Epithelial cell of proximal tubule (primary cell): ENCODE measurements around the gene TOP2A. TPM values are rescaled to one million over a fixed set of nuclear protein-coding genes. Genes with fewer than 3 reads are reported as not detected.

ENCODE experiments used
- DNase-seq: peaks from one replicate; pipeline ENCODE4 v3.0.0-alpha.2; 2011; ENCODE audit warnings: low read depth
- H3K4me3 ChIP-seq: 2 replicates; pipeline ENCODE4 v1.5.1; 2011; ENCODE audit warnings: low read depth, mild to moderate bottlenecking, low read length
- CTCF ChIP-seq: conservative IDR thresholded peaks from 2 replicates; pipeline ENCODE4 v1.5.1; 2012; ENCODE audit warnings: low read depth, mild to moderate bottlenecking, low read length
- total RNA-seq: library from RNA; depleted of rRNA; stranded (reverse); fragments of >200 nt; gene quantifications from 2 replicates; pipeline ENCODE4 v1.2.3, GENCODE V29; 2015

Gene TOP2A
- total RNA-seq, 1 donor from 2014 or later = 206 TPM

DNA sequence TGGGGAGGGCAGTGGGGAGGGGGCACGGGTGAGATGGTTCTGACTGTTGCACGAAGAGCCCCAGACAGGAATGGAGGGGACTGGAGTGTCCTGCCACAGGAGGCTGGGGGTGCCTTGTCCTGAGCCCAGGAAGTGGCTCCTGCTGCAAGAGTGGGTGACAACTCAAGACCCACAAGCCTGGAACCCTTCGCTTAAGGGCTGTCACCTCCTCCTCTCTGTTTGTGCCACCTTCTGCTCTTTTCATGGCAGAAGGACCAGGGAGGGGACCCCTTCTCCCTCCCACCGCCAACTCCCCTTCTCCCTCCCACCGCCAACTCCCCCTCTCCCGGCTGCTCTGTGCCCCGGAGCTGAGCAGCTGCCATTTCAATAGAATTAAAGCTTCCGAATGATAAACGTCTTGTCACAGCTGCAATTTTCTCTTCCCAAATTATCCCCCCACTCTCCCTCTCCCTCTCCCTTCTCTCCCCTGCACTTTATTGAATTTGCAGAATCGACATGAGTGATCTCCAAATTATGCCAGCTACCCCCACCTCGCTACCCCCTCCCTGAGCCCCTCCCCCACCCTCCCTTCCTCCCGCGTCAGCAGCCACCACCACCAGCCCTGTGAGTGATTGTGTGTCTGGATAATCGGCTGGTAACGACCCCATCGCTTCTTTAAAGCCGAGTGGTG is 66.9 kb downstream of the TOP2A start:
- no peak for TF ChIP-seq CTCF
- no peak overlapping the region for H3K4me3 ChIP-seq
- no peak for DNase-seq

DNA sequence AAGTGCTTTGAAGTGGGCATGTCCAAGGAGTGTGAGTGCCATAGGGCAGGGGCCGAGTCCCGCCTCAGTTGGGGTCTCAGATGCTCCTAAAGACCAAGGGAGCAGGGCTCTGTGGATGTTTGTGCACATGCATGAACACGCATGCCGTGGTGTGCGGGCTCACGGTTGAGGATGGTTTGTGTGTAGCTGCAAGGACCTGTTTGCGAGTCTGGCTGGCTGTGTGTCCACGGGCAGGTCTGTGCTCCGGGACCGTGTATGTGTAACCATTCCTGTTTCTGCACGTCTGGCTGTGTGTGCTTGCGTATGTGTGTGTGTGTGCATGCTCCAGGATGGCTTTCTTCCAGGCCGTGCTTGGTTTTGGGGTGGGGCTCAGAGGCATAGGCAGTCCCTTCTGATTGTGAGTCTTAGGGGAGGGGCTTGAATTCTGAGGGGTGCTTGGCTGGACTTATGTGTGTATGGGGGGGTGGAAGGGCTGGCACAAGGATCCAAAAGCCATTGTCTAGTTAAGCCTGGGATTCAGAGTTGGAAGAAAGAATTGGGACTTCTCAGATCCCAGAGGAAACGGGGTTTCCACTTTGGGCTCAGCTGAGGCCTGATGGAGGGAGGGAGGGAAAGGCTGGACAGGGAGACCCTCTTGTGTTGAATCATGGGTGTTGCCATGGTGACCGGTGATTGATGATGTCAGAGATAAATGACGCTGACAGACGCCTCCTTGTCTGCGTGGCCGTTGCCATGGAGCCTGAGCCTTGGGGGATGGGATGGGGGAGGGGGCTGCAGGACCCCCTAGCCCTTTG is 67.6 kb downstream of the TOP2A start:
- no peak overlapping the region for H3K4me3 ChIP-seq
- no peak for DNase-seq
- no peak for TF ChIP-seq CTCF

DNA sequence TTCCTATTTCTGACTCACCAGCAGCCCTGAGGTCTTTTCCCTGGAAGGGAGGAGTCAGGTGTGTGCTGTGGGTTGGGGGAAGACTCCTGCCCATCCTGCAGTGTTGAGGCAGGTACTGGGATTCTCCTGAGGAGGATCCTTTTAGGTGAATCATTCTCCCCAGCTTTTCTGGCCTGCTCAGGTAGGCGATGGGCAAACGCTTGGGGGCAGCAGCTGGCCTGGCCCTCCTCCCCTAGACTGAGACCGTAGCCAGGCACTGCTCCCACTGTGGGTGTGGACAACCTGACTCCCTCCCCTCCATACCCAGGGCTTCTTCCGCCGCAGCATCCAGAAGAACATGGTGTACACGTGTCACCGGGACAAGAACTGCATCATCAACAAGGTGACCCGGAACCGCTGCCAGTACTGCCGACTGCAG is 68.2 kb downstream of the TOP2A start:
- H3K4me3 ChIP-seq = no peak overlapping the region
- no peak for TF ChIP-seq CTCF
- no peak for DNase-seq

DNA sequence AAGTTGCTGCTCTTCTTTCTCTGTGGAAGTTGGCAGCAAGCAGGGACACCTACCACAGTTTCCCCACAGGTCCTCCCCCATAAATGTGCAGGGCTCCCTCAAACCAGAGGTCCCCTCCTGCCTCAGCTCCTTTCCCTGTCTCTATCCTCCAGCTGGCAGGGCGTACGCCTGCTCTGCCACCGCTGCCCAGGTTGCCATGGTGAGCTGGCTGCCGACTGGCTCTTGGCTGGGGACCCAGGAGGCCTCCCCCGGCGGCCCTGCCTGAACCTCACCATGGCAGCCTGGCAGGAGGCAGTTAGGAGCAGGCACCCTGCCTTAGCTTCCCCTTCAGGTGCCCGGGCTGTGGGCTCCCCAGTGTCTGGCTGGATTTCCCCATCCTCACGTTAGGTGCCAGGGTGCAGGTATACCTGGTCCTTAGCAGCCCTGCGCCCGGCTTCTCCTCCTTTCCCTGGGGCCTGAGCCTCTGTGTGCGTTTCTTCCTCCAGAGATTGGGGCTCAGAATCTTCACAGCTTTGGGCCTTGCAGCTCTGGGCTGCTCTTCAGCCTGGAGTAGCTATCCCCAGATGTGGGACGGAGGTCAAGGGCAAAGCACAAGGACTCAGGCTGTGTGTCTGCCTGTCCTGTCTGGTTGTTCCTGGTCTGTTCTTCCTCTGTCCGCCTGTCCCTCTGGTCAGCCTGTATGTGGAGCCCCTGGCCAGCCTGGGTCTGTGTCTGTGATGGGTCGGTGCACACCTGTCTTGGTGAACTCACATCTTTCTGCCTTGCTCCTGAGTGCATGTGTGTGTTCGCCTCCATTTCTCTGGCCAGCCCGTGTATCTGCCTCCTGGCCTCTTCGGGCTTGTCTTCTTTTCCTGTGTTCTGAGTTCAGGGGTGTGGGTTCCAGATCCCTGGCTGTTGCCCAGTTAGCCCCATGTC is 68.9 kb downstream of the TOP2A start:
- no peak for TF ChIP-seq CTCF
- H3K4me3 ChIP-seq = no peak overlapping the region
- no peak for DNase-seq

GRCh38 chr17:40348136-40348504 is 69.6 kb downstream of the TOP2A start:
- H3K4me3 ChIP-seq = no peak overlapping the region
- TF ChIP-seq CTCF = no peak

DNA sequence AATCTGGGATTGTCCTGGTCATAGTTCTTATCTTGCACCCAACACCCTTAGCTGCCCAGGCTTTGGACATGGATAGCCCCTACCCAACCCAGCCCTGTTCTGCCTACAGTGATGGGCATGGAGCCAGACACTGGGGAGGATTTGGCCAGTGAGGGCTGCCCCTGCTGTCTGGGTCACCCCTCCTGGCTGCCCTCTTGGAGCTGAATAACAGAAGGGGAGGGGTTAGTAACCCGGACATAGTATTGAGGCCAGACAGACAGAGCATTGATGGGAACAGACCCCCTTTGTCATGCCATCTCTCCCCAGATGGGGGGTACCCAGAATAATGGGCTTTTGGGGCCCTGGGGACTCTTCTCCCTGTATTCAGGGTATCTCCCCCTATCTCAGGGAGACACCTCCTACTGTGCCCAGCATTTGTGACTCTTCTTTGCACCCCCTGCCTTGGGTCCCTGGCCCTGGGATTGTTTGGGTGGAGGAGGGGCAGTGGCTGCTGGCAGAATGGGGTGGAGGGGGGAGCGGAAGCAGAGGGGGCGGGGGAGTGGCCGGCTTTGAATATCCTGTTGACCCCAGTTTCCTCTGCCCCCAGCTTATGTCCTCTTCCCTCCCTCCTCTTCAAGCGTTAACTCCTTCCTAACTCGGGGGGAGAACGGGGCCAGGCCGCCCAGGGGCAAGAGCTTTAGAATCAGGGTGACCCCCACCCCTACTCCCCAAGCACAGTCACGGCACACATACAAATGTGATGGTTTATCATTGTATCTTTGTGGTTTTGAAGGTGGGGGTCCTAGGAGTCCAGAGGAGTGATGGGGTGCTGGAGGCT is 70.2 kb downstream of the TOP2A start:
- no peak overlapping the region for H3K4me3 ChIP-seq

More at GRCh38 chr17:40348136-40348504, 69.6 kb downstream of the TOP2A start:
- DNase-seq = no peak

More for the DNA sequence above, 70.2 kb downstream of the TOP2A start:
- no peak for TF ChIP-seq CTCF
- DNase-seq = no peak
